ENCODE measurements around the gene TMEM212.
"Not testable (repeated sequence)": the region's sequence is repeated elsewhere in the genome, so short reads cannot be mapped to it uniquely, and the experiment has no call there.

TMEM212 gene

DNA sequence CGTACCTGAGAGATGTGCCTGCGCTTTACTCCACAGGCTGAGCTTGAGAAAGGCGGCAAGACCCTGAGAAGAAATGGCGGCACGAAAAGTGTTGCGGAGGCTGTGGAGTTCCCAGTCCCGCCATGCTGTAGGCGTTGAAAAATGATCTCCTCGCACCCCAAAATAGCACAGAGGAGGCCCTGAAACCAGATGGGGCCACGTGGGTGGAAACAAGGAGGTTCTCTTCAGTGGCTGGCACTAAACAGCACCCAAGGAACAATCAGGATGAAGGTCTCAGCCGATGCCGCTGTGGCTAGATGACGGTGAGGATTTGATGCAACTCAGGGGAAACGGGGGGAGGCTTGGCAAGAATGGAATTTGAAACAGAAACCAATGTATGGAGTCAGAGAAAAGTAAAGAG is 57.3 kb downstream of the TMEM212 start:
- no peak overlapping the region for H3K4me3 ChIP-seq (ENCODE audit: low read depth, low read length)
- no peak for DNase-seq (ENCODE audit: low read depth)
- TF ChIP-seq MYC (IDR thresholded peaks at IDR 0.05; ENCODE audit: low read depth, low read length) (no peak), CTCF (IDR thresholded peaks at IDR 0.05; ENCODE audit: low read depth, low read length) (no peak), POLR2A (IDR thresholded peaks at IDR 0.05; ENCODE audit: extremely low read depth, insufficient read length) (no peak), MAX (IDR thresholded peaks at IDR 0.05; ENCODE audit: low read depth, low read length) (no peak)

DNA sequence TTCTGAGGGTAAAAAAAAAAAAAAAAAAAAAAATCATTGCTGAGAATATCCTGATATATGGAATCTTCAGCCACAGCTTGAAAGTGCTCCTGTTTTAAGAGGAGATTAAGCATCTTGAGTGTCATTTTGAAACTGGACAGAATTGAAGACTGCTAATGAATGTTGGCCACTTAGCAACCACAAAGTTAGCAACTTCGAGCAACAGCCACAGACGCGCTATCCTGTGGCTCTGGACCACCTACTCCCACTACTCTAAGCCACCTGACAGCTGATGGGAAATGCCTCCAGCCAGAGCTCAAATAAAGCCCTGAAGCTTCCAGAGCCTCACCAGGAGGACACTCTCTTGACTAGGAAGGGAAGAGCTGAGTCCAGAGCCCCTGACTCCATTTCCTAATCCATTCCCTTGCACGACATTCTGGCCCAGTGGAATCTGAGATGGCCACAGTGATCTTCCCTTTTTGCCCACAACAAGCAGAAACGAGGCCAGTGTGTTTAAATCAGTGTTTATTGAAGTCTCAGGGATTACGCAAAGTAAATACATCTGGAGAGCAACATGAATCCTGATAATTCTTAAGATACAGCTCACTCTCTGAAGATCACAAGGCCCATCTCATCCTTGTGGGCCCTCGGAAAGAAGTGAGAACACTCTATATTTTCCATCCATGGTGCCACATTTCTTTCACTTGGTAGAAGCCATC is 58.6 kb downstream of the TMEM212 start:
- DNase-seq (ENCODE audit: low read depth), result peak; percentile 8
- TF ChIP-seq CTCF (IDR thresholded peaks at IDR 0.05; ENCODE audit: low read depth, low read length), result no peak
- TF ChIP-seq MYC (IDR thresholded peaks at IDR 0.05; ENCODE audit: low read depth, low read length), result no peak
- TF ChIP-seq POLR2A (IDR thresholded peaks at IDR 0.05; ENCODE audit: extremely low read depth, insufficient read length), result no peak
- no peak for TF ChIP-seq MAX (IDR thresholded peaks at IDR 0.05; ENCODE audit: low read depth, low read length)
- H3K4me3 ChIP-seq (ENCODE audit: low read depth, low read length), result no peak overlapping the region

DNA sequence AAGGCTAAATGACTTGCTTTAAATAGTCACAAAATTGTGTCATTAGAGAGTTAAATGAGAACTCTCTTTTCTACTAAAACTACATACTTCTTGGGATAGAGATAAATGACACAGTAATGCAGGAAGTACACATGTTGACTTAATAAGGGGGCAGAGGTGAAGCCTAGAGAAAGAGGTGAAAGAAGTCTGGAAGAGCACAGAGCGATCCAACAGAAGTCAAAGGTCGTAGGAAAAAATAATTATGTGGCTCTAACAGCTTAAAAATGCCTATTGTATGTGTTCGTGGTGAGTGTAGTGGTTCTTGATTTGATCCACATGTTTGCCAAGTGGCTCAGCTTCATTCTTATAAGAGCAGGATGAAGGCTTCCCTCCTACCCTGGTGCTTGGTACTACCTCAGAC is 61.7 kb downstream of the TMEM212 start:
- TF ChIP-seq POLR2A (IDR thresholded peaks at IDR 0.05; ENCODE audit: extremely low read depth, insufficient read length), result no peak
- TF ChIP-seq MYC (IDR thresholded peaks at IDR 0.05; ENCODE audit: low read depth, low read length), result no peak
- TF ChIP-seq MAX (IDR thresholded peaks at IDR 0.05; ENCODE audit: low read depth, low read length), result no peak
- no peak for TF ChIP-seq CTCF (IDR thresholded peaks at IDR 0.05; ENCODE audit: low read depth, low read length)
- H3K4me3 ChIP-seq (ENCODE audit: low read depth, low read length), result no peak overlapping the region
- DNase-seq (ENCODE audit: low read depth), result no peak

DNA sequence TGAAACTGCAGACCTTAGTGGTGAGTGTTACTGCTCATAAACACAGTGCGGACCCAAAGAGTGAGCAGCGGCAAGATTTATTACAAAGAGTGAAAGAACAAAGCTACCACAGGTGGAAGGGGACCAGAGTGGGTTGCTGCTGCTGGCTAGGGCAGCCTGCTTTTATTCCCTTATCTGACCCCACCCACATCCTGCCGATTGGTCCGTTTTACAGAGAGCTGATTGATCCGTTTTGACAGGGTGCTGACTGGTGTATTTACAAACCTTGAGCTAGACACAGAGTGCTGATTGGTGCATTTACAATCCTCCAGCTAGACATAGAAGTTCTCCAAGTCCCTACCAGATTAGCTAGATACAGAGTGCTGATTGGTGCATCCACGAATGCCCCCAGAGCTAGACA is 63.4 kb downstream of the TMEM212 start:
- DNase-seq (ENCODE audit: low read depth); H3K4me3 ChIP-seq (ENCODE audit: low read depth, low read length): not testable (repeated sequence)

DNA sequence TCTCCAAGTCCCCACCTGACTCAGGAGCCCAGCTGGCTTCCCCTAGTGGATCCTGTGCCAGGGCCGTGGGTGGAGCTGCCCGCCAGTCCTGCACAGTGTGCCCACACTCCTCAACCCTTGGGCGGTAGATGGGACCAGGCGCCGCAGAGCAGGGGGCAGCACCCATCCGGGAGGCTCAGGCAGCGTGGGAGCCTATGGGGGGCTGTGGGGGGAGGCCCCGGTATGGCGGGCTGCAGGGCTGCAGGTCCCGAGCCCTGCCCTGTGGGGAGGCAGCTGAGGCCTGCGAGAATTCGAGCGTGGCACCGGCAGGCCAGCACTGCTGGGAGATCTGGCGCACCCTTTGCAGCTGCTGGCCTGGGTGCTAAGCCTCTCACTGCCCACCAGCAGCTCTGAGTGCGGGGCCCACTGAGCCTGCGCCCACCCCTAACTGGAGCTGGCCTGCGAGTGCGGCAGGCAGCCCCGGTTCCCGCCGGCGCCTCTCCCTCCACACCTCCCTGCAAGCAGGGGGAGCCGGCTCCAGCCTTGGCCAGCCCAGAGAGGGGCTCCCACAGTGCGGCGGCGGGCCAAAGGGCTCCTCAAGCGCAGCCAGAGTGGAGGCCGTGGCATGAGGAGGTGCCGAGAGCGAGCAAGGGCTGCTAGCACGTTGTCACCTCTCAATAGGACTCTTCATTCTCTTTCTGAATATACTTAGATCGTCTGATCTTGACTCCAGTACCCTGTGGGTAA is 64.0 kb downstream of the TMEM212 start:
- H3K4me3 ChIP-seq (ENCODE audit: low read depth, low read length), result no peak overlapping the region
- no peak for DNase-seq (ENCODE audit: low read depth)
- no peak for TF ChIP-seq MYC (IDR thresholded peaks at IDR 0.05; ENCODE audit: low read depth, low read length)
- TF ChIP-seq POLR2A (IDR thresholded peaks at IDR 0.05; ENCODE audit: extremely low read depth, insufficient read length), result no peak
- no peak for TF ChIP-seq MAX (IDR thresholded peaks at IDR 0.05; ENCODE audit: low read depth, low read length)
- TF ChIP-seq CTCF (IDR thresholded peaks at IDR 0.05; ENCODE audit: low read depth, low read length), result no peak

GRCh38 chr3:171907761-171908160 is 64.6 kb downstream of the TMEM212 start:
- DNase-seq (ENCODE audit: low read depth), result no peak
- H3K4me3 ChIP-seq (ENCODE audit: low read depth, low read length), result no peak overlapping the region
- TF ChIP-seq MAX (IDR thresholded peaks at IDR 0.05; ENCODE audit: low read depth, low read length) (no peak), MYC (IDR thresholded peaks at IDR 0.05; ENCODE audit: low read depth, low read length) (no peak), POLR2A (IDR thresholded peaks at IDR 0.05; ENCODE audit: extremely low read depth, insufficient read length) (no peak), CTCF (IDR thresholded peaks at IDR 0.05; ENCODE audit: low read depth, low read length) (no peak)

All from NB4 (cell line).